HepG2 (cell line): Measurements from ENCODE around the gene ASXL3. TPM values are rescaled to one million over a fixed set of nuclear protein-coding genes. Genes with fewer than 3 reads are reported as not detected.

Experiments used
- ATAC-seq: fragments of 200-7000 bp; cut with Tn5 transposase; 3 replicates; pipeline ENCODE4 v1.9.1; 2020; ENCODE audit warnings: mild to moderate bottlenecking, moderate library complexity
- BruUV-seq: library from RNA; stranded (reverse); fragments of 400-500 nt; replicated peaks from 2 replicates; lab custom pipeline; 2021; lab: Mats Ljungman, UMichigan
- CTCF ChIA-PET: fragments of 300-600 bp; formaldehyde crosslinking; extraction: SDS; loops from one replicate; lab custom pipeline; 2021; ENCODE audit warnings: low total read pairs, inconsistent platforms, low intra/inter-chr PET ratio; lab: Yijun Ruan, JAX
- POLR2A ChIA-PET: fragments of 350-600 bp; sonication (Branson Sonifier 250); formaldehyde crosslinking; loops from one replicate; lab custom pipeline; 2020; ENCODE audit warnings: antibody characterized with exemption, inconsistent platforms; lab: Yijun Ruan, JAX
- DNase-seq: peaks from one replicate; pipeline ENCODE4 v3.0.0-alpha.2; 2015; ENCODE audit warnings: low spot score
- FAIRE-seq: peaks from 3 replicates; lab custom pipeline; 2011; peaks lifted over from hg19 to GRCh38; lab: Jason Lieb, UNC
- H2AFZ ChIP-seq: one replicate; pipeline ENCODE4 v1.6.1; 2011; ENCODE audit warnings: low read length, inconsistent platforms
- H3K27ac ChIP-seq: fragments of 300-600 bp; 3 replicates; pipeline ENCODE4 v1.8.0; 2011; ENCODE audit warnings: mixed run types, mild to moderate bottlenecking, mixed read lengths, low read length, inconsistent platforms; ENCODE audit not compliant: insufficient read depth; ENCODE audit errors: extremely low read length
- H3K27me3 ChIP-seq, 2 experiments: fragments of 200-600 bp in 1 of 2; 2 replicates in 1 of 2; 3 replicates in 1 of 2; pipeline versions ENCODE4 v1.6.0 to v1.8.0; 2011; ENCODE audit warnings: low read length in 2 of 2, mild to moderate bottlenecking in 2 of 2, moderate library complexity in 2 of 2, inconsistent platforms in 1 of 2; ENCODE audit not compliant: insufficient read depth in 2 of 2, control insufficient read depth in 1 of 2
- H3K36me3 ChIP-seq, 2 experiments: fragments of 200-600 bp in 1 of 2; replicated peaks in 1 of 2; 2 replicates in 1 of 2; 3 replicates in 1 of 2; pipeline versions ENCODE4 v1.5.1 to v1.8.0; 2011; ENCODE audit warnings: low read length in 2 of 2, inconsistent platforms in 1 of 2; ENCODE audit not compliant: insufficient read depth in 2 of 2, control insufficient read depth in 1 of 2
- H3K4me1 ChIP-seq: 2 replicates; pipeline ENCODE4 v1.5.1; 2012; ENCODE audit warnings: low read length, inconsistent platforms; ENCODE audit not compliant: insufficient read depth
- H3K4me2 ChIP-seq: 2 replicates; pipeline ENCODE4 v1.6.0; 2011; ENCODE audit warnings: low read depth, low read length, inconsistent platforms
- H3K4me3 ChIP-seq, 3 experiments: fragments of 200-600 bp in 1 of 3; sonication (generic), shearing (Covaris generic) in 1 of 3; replicated peaks in 1 of 3; 2 replicates each; pipeline ENCODE4 v1.5.1; 2011 to 2016; ENCODE audit warnings: low read length in 3 of 3, inconsistent platforms in 2 of 3, low read depth in 2 of 3, mild to moderate bottlenecking in 2 of 3, control low read depth in 1 of 3, mixed read lengths in 1 of 3; ENCODE audit not compliant: insufficient read depth in 1 of 3
- H3K79me2 ChIP-seq: one replicate; pipeline ENCODE4 v1.6.1; 2011; ENCODE audit warnings: low read length, inconsistent platforms; ENCODE audit not compliant: insufficient read depth
- H3K9ac ChIP-seq: 2 replicates; pipeline ENCODE4 v1.6.0; 2011; ENCODE audit warnings: mild to moderate bottlenecking, low read depth, low read length, inconsistent platforms; ENCODE audit not compliant: insufficient read depth
- H3K9me3 ChIP-seq: 2 replicates; pipeline ENCODE4 v1.5.1; 2012; ENCODE audit warnings: mild to moderate bottlenecking, low read length
- H4K20me1 ChIP-seq: 2 replicates; pipeline ENCODE4 v1.6.0; 2011; ENCODE audit warnings: inconsistent platforms, mild to moderate bottlenecking, low read length, moderate library complexity; ENCODE audit not compliant: insufficient read depth
- CBX1 ChIP-seq: IDR thresholded peaks from one replicate; pipeline ENCODE4 v1.6.1; 2016; ENCODE audit warnings: antibody characterized with exemption, low read depth
- EEA1 ChIP-seq: sonication (generic); formaldehyde crosslinking; IDR thresholded peaks from 2 replicates; pipeline ENCODE4 v1.5.1; 2020; ENCODE audit warnings: mild to moderate bottlenecking, missing genetic modification reagents, borderline replicate concordance
- ELF1 ChIP-seq: sonication (generic); formaldehyde crosslinking; IDR thresholded peaks from 2 replicates; pipeline ENCODE4 v1.4.0; 2020; ENCODE audit warnings: missing genetic modification reagents
- HCFC1 ChIP-seq: fragments of 150-350 bp; IDR thresholded peaks from 2 replicates; pipeline ENCODE4 v1.6.1; 2014; ENCODE audit warnings: low read depth, low read length
- JUN ChIP-seq: sonication (generic); formaldehyde crosslinking; IDR thresholded peaks from 2 replicates; pipeline ENCODE4 v1.4.0; 2020; ENCODE audit warnings: mild to moderate bottlenecking, missing genetic modification reagents
- RARG ChIP-seq: sonication (generic); formaldehyde crosslinking; IDR thresholded peaks from 2 replicates; pipeline ENCODE4 v1.4.0; 2020; ENCODE audit warnings: low read depth, mild to moderate bottlenecking, missing genetic modification reagents
- SP140L ChIP-seq: sonication (generic); formaldehyde crosslinking; IDR thresholded peaks from 2 replicates; pipeline ENCODE4 v1.4.0; 2020; ENCODE audit warnings: missing genetic modification reagents, borderline replicate concordance
- TEAD2 ChIP-seq: sonication (generic); formaldehyde crosslinking; IDR thresholded peaks from 2 replicates; pipeline ENCODE4 v1.9.0; 2021; ENCODE audit warnings: missing genetic modification reagents
- ZFP36L1 ChIP-seq: sonication (generic); formaldehyde crosslinking; IDR thresholded peaks from 2 replicates; pipeline ENCODE4 v1.8.0; 2022; ENCODE audit warnings: mild to moderate bottlenecking, missing genetic modification reagents, moderate library complexity
- ZNF225 ChIP-seq: sonication (generic); formaldehyde crosslinking; IDR thresholded peaks from 2 replicates; pipeline ENCODE4 v1.4.0; 2020; ENCODE audit warnings: mild to moderate bottlenecking, missing genetic modification reagents
- ZNF263 ChIP-seq: sonication (generic); formaldehyde crosslinking; IDR thresholded peaks from 2 replicates; pipeline ENCODE4 v1.4.0; 2020; ENCODE audit warnings: missing genetic modification reagents
- ZNF496 ChIP-seq: sonication (generic); formaldehyde crosslinking; IDR thresholded peaks from 2 replicates; pipeline ENCODE4 v1.8.1; 2023; ENCODE audit warnings: mild to moderate bottlenecking, moderate library complexity, missing genetic modification reagents; ENCODE audit not compliant: insufficient replicate concordance
- ZNF687 ChIP-seq: sonication (generic); formaldehyde crosslinking; IDR thresholded peaks from 2 replicates; pipeline ENCODE4 v1.5.1; 2020; ENCODE audit warnings: mild to moderate bottlenecking, missing genetic modification reagents, moderate library complexity
- ZNF879 ChIP-seq: sonication (generic); formaldehyde crosslinking; IDR thresholded peaks from 2 replicates; pipeline ENCODE4 v1.8.1; 2023; ENCODE audit warnings: missing genetic modification reagents
- WGBS: methylation state at CpG from one replicate; pipeline ENCODE4 v1.1.6; 2017; ENCODE audit warnings: low lambda C conversion rate; 5-methylcytosine and 5-hydroxymethylcytosine counted together
- in situ Hi-C: cut with HindIII; loops from 2 replicates; pipeline ENCODE4 v1.10.0; 2017; ENCODE audit warnings: low pct_unique_long_range_greater_than_20kb; ENCODE audit not compliant: extremely low pct_ligation_motif_present
- intact Hi-C: fragments of 100-400 bp; cut with micrococcal nuclease; formaldehyde crosslinking; loops from one replicate; pipeline ENCODE4 v1.10.0; 2022; ENCODE audit not compliant: unreplicated experiment
- polyA plus RNA-seq, 8 experiments: library from polyadenylated mRNA; depleted of rRNA in 3 of 8; stranded (reverse) in 7 of 8; unstranded in 1 of 8; fragments of >200 nt; fragmentation: Illumina TruSeq in 4 of 8; extraction: Trizol in 4 of 8; gene quantifications; 2 replicates each; pipeline versions ENCODE4 v1.2.1 to v1.2.3, GENCODE V29; 2011 to 2016; ENCODE audit warnings: low read depth in 4 of 8, missing spikeins in 1 of 8, mixed read lengths in 1 of 8; ENCODE audit not compliant: insufficient read depth in 1 of 8
- total RNA-seq, 5 experiments: library from RNA; depleted of rRNA; stranded (reverse); fragments of >200 nt; fragmentation: Illumina TruSeq; extraction: Trizol; gene quantifications; 2 replicates each; pipeline ENCODE4 v1.2.3, GENCODE V29; 2016; ENCODE audit warnings: low read depth in 1 of 5
- TF ChIP-seq, protein P1 (sequence below): sonication (generic); formaldehyde crosslinking; IDR thresholded peaks from 2 replicates; pipeline ENCODE4 v1.4.0; 2020; ENCODE audit warnings: missing genetic modification reagents
- TF ChIP-seq, protein P2 (sequence below): sonication (generic); formaldehyde crosslinking; IDR thresholded peaks from 2 replicates; pipeline ENCODE4 v1.8.0; 2022; ENCODE audit warnings: mild to moderate bottlenecking, missing genetic modification reagents; ENCODE audit not compliant: insufficient replicate concordance
- TF ChIP-seq, protein P3 (sequence below): sonication (generic); formaldehyde crosslinking; IDR thresholded peaks from 2 replicates; pipeline ENCODE4 v1.8.1; 2023; ENCODE audit warnings: missing genetic modification reagents, mild to moderate bottlenecking, borderline replicate concordance

The ASXL3 gene
- total and polyA plus RNA-seq, 2 of the 13 experiments (the other 11 are each of a cell fraction or from before 2014, with no cell fraction given): not detected

DNA sequence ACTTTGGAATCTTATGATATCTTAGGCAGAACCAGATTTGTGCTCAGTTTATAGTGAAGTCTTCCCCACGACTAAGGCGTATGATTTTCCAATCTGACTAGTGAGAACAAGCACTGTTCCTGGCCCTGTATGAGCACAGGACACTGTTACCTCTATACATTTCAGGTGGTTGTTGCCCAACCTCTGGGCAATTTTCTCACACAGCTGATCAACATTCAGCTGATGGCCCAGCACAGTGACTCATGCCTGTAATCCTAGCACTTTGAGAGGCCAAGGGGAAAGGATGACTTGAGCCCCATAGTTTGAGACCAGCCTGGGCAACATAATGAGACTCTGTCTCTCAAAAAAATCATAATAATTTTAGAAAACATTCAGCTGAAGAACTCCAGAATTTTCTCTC is 119.5 kb downstream of the ASXL3 start:
- in situ Hi-C loops: no loop called here
- Histone ChIP-seq H3K9me3 (no peaks in the 10 kb centered on the region), H3K9ac (no peak overlapping the region), H3K4me2 (no peak overlapping the region), H3K36me3 (no peaks in the 10 kb centered on the region), H3K27ac (no peak overlapping the region), H4K20me1 (no peaks in the 10 kb centered on the region), H2AFZ (no peak overlapping the region), H3K4me3 (no peak overlapping the region), H3K79me2 (no peaks in the 10 kb centered on the region), H3K4me1 (no peaks in the 10 kb centered on the region), H3K27me3 (no peaks in the 10 kb centered on the region)
- WGBS: 36% methylated on average over 2 of the region's 2 CpGs
- no peak for ATAC-seq
- DNase-seq: no peak
- ChIA-PET POLR2A (no interaction called here), CTCF (no interaction called here)
- no peak for FAIRE-seq
- BruUV-seq: no TSS peak
- intact Hi-C loops: no loop called here
- TF ChIP-seq, protein P1, sequence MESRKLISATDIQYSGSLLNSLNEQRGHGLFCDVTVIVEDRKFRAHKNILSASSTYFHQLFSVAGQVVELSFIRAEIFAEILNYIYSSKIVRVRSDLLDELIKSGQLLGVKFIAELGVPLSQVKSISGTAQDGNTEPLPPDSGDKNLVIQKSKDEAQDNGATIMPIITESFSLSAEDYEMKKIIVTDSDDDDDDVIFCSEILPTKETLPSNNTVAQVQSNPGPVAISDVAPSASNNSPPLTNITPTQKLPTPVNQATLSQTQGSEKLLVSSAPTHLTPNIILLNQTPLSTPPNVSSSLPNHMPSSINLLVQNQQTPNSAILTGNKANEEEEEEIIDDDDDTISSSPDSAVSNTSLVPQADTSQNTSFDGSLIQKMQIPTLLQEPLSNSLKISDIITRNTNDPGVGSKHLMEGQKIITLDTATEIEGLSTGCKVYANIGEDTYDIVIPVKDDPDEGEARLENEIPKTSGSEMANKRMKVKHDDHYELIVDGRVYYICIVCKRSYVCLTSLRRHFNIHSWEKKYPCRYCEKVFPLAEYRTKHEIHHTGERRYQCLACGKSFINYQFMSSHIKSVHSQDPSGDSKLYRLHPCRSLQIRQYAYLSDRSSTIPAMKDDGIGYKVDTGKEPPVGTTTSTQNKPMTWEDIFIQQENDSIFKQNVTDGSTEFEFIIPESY (CRISPR knock-in tag): no peak
- no peak for TF ChIP-seq SP140L (CRISPR knock-in tag)
- TF ChIP-seq ZFP36L1 (CRISPR knock-in tag): no peak
- no peak for TF ChIP-seq TEAD2
- TF ChIP-seq, protein P2, sequence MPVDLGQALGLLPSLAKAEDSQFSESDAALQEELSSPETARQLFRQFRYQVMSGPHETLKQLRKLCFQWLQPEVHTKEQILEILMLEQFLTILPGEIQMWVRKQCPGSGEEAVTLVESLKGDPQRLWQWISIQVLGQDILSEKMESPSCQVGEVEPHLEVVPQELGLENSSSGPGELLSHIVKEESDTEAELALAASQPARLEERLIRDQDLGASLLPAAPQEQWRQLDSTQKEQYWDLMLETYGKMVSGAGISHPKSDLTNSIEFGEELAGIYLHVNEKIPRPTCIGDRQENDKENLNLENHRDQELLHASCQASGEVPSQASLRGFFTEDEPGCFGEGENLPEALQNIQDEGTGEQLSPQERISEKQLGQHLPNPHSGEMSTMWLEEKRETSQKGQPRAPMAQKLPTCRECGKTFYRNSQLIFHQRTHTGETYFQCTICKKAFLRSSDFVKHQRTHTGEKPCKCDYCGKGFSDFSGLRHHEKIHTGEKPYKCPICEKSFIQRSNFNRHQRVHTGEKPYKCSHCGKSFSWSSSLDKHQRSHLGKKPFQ (CRISPR knock-in tag): no peak
- TF ChIP-seq JUN (CRISPR knock-in tag): no peak
- TF ChIP-seq CBX1: no peak
- TF ChIP-seq ELF1 (CRISPR knock-in tag): no peak
- TF ChIP-seq ZNF496 (CRISPR knock-in tag): no peak
- no peak for TF ChIP-seq ZNF225 (CRISPR knock-in tag)
- no peak for TF ChIP-seq EEA1 (CRISPR knock-in tag)
- TF ChIP-seq RARG (CRISPR knock-in tag): no peak
- no peak for TF ChIP-seq ZNF263 (CRISPR knock-in tag)
- TF ChIP-seq, protein P3, sequence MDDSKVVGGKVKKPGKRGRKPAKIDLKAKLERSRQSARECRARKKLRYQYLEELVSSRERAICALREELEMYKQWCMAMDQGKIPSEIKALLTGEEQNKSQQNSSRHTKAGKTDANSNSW (CRISPR knock-in tag): no peak
- TF ChIP-seq ZNF879: no peak
- TF ChIP-seq HCFC1: no peak
- no peak for TF ChIP-seq ZNF687
